GM12891 (cell line): ENCODE measurements around the gene HTT.

Source experiments
- POLR2A ChIP-seq: IDR thresholded peaks from 2 replicates; pipeline ENCODE4 v1.6.1; 2011; ENCODE audit warnings: low read depth, low read length, control low read depth
- POLR2AphosphoS5 ChIP-seq: IDR thresholded peaks from 2 replicates; pipeline ENCODE4 v1.6.1; 2011; ENCODE audit warnings: low read depth, low read length, control low read depth
- POU2F2 ChIP-seq: IDR thresholded peaks from 2 replicates; pipeline ENCODE4 v1.6.1; 2011; ENCODE audit warnings: low read depth, mild to moderate bottlenecking, control low read depth, low read length, moderate library complexity
- TAF1 ChIP-seq: IDR thresholded peaks from 2 replicates; pipeline ENCODE4 v1.6.1; 2011; ENCODE audit warnings: low read depth, low read length, control low read depth

DNA sequence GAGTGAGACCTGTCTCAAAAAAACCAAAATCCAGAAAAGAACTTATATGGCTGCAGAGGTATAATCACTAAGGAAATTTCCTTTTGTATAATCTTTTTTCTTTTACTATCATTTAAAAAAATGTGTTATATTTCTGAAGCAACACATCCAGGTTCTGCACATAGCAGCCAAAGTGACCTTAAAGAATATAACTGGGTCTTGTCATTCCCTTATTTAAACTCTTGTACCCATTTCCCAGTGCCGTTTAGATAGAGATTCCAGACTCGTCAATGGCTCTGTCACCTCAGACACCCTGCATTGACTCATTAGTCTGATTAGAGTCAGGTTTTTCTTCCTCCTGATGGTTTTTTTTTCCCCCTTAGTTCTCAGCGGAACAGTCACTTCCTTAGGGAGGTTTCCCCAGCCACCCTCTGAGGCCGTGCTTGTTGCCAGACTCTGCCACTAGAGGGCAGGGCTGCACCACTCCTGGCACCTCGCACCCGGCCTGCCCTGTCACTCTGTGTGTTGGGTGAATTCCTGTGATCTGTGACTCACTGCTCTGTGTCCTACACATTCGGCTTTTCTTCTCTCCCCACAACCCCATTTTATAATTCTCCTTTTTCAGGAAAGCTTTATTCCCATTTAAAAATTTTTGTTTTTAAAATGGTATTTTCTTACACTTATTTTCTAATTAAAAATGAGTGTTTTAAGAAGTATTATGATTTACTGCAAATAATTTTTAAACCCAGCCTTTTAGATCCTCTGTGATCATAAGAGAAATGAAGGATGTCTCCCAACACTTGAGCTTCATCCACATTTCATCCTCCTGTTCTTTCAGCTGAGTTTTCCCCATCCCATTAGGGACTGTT is 32.1 kb downstream of the HTT start:
- no peak for TF ChIP-seq POLR2AphosphoS5
- TF ChIP-seq TAF1: no peak
- no peak for TF ChIP-seq POU2F2
- no peak for TF ChIP-seq POLR2A
